ENCODE data around the gene RIC3. TPM values are rescaled to one million over a fixed set of nuclear protein-coding genes. Genes with fewer than 3 reads are reported as not detected.

Gene RIC3
- total RNA-seq, 1 experiment from 2014 or later: not detected

GRCh38 chr11:8180469-8180868 is 11.6 kb upstream of the RIC3 start:
- ATAC-seq (no peak), DNase-seq (no peak)
- no peak overlapping the region for H3K4me3 ChIP-seq (ENCODE audit: low read length)
- no peaks in the 10 kb centered on the region for H3F3A ChIP-seq (ENCODE audit: low read length, unreplicated experiment)
- H3K9me3 ChIP-seq (ENCODE audit: low read length): no peaks in the 10 kb centered on the region
- H3K4me1 ChIP-seq (ENCODE audit: insufficient read depth, low read length): no peaks in the 10 kb centered on the region
- CTCF ChIA-PET: no interaction called here
- H3K36me3 ChIP-seq (ENCODE audit: low read depth, low read length): no peaks in the 10 kb centered on the region
- H3K27me3 ChIP-seq (ENCODE audit: low read length): peaks cover 87% of the 10 kb centered on the region
- intact Hi-C loops (cut with micrococcal nuclease): no loop called here
- BruUV-seq (replicated peaks): no TSS peak
- H3K79me2 ChIP-seq (ENCODE audit: low read length): no peaks in the 10 kb centered on the region
- H3K27ac ChIP-seq (ENCODE audit: low read length): no peak overlapping the region
- no peak overlapping the region for H2AFZ ChIP-seq (ENCODE audit: low read length)
- POLR2A ChIA-PET (ENCODE audit: unreplicated experiment): no interaction called here
- no peaks in the 10 kb centered on the region for H3K9me2 ChIP-seq (replicated peaks; ENCODE audit: low read length)
- no peak overlapping the region for H3K9ac ChIP-seq (ENCODE audit: low read length)
- TF ChIP-seq EZH2 (IDR thresholded peaks at IDR 0.05; ENCODE audit: low read length, unreplicated experiment): no peak
- H3K4me2 ChIP-seq (ENCODE audit: low read length): no peak overlapping the region
- H4K20me1 ChIP-seq (ENCODE audit: low read length): no peaks in the 10 kb centered on the region

GRCh38 chr11:8178297-8178696 is 9.5 kb upstream of the RIC3 start:
- no peak overlapping the region for H2AFZ ChIP-seq (ENCODE audit: low read length)
- H3K27ac ChIP-seq (ENCODE audit: low read length): no peak overlapping the region
- H3K4me1 ChIP-seq (ENCODE audit: insufficient read depth, low read length): no peaks in the 10 kb centered on the region
- no peaks in the 10 kb centered on the region for H3F3A ChIP-seq (ENCODE audit: low read length, unreplicated experiment)
- H3K9me2 ChIP-seq (replicated peaks; ENCODE audit: low read length): no peaks in the 10 kb centered on the region
- H3K9ac ChIP-seq (ENCODE audit: low read length): no peak overlapping the region
- CTCF ChIA-PET: no interaction called here
- H4K20me1 ChIP-seq (ENCODE audit: low read length): no peaks in the 10 kb centered on the region
- peaks cover 93% of the 10 kb centered on the region for H3K27me3 ChIP-seq (ENCODE audit: low read length)
- H3K36me3 ChIP-seq (ENCODE audit: low read depth, low read length): no peaks in the 10 kb centered on the region
- H3K4me3 ChIP-seq (ENCODE audit: low read length): no peak overlapping the region
- no peaks in the 10 kb centered on the region for H3K79me2 ChIP-seq (ENCODE audit: low read length)
- TF ChIP-seq EZH2phosphoT487 (IDR thresholded peaks at IDR 0.05; ENCODE audit: borderline replicate concordance, low read length) (no peak), CTCF (conservative IDR thresholded peaks at IDR 0.05; ENCODE audit: low read depth, low read length) (no peak), EZH2 (IDR thresholded peaks at IDR 0.05; ENCODE audit: low read length, unreplicated experiment) (no peak)
- ATAC-seq: no peak
- DNase-seq: no peak
- POLR2A ChIA-PET (ENCODE audit: unreplicated experiment): no interaction called here
- H3K9me3 ChIP-seq (ENCODE audit: low read length): no peaks in the 10 kb centered on the region
- intact Hi-C loops (cut with micrococcal nuclease): no loop called here
- no peak overlapping the region for H3K4me2 ChIP-seq (ENCODE audit: low read length)
- no TSS peak for BruUV-seq (replicated peaks)

GRCh38 chr11:8177136-8177535 is 8.3 kb upstream of the RIC3 start:
- POLR2A ChIA-PET (ENCODE audit: unreplicated experiment): no interaction called here
- no peak overlapping the region for H3K4me2 ChIP-seq (ENCODE audit: low read length)
- H3K27me3 ChIP-seq (ENCODE audit: low read length): peaks cover 82% of the 10 kb centered on the region
- H3K4me1 ChIP-seq (ENCODE audit: insufficient read depth, low read length): no peaks in the 10 kb centered on the region
- no peak for TF ChIP-seq CTCF (conservative IDR thresholded peaks at IDR 0.05; ENCODE audit: low read depth, low read length)
- no peak for TF ChIP-seq EZH2phosphoT487 (IDR thresholded peaks at IDR 0.05; ENCODE audit: borderline replicate concordance, low read length)
- TF ChIP-seq EZH2 (IDR thresholded peaks at IDR 0.05; ENCODE audit: low read length, unreplicated experiment): no peak
- ATAC-seq (no peak), DNase-seq (no peak)
- no peak overlapping the region for H3K9ac ChIP-seq (ENCODE audit: low read length)
- H3K9me3 ChIP-seq (ENCODE audit: low read length): no peaks in the 10 kb centered on the region
- intact Hi-C loops (cut with micrococcal nuclease): no loop called here
- H4K20me1 ChIP-seq (ENCODE audit: low read length): no peaks in the 10 kb centered on the region
- no peak overlapping the region for H3K4me3 ChIP-seq (ENCODE audit: low read length)
- H2AFZ ChIP-seq (ENCODE audit: low read length): no peak overlapping the region
- no peaks in the 10 kb centered on the region for H3K9me2 ChIP-seq (replicated peaks; ENCODE audit: low read length)
- H3K27ac ChIP-seq (ENCODE audit: low read length): no peak overlapping the region
- H3K36me3 ChIP-seq (ENCODE audit: low read depth, low read length): no peaks in the 10 kb centered on the region
- H3F3A ChIP-seq (ENCODE audit: low read length, unreplicated experiment): no peaks in the 10 kb centered on the region
- CTCF ChIA-PET: no interaction called here
- no TSS peak for BruUV-seq (replicated peaks)
- H3K79me2 ChIP-seq (ENCODE audit: low read length): no peaks in the 10 kb centered on the region
